Ammon's horn (tissue), 1 donor: Measurements from ENCODE around the gene ATOSB.

Source experiments
- DNase-seq: peaks from one replicate; pipeline ENCODE4 v3.0.0-alpha.2; 2016; ENCODE audit warnings: low spot score

ATOSB gene

GRCh38 chr9:35079426-35080341, 36.0 kb downstream of the ATOSB start, which contains the start of gene FANCG:
TSS of gene FANCG (minus strand) at chr9:35079942. CDS start at chr9:35079524, 418 bp downstream.
- peak; percentile 94 for DNase-seq

- DNase-seq, result no peak
These were observed 36.6 kb downstream of the ATOSB start for GRCh38 chr9:35079041-35079425.

DNA sequence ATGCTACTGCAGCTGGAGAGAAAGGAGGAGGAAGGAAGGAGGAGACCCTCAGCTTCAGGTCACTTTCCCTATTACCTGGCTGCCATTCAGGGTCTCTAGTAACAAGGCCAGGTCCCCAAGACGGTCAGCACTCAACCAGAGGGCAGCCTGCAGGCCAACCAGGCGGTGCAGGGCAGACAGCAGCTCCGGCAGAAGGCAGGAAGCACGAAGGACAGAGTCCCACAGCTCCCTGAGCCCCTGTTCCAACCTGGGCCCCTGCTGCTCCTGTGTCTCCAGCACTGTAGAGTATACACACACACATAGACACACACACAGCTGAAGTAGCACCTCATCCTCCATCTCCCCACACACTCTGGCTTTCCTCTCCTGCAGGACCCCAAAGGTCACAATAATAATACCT, 37.6 kb downstream of the ATOSB start:
- no peak for DNase-seq

GRCh38 chr9:35076848-35077247, 38.8 kb downstream of the ATOSB start:
- DNase-seq, result no peak

DNA sequence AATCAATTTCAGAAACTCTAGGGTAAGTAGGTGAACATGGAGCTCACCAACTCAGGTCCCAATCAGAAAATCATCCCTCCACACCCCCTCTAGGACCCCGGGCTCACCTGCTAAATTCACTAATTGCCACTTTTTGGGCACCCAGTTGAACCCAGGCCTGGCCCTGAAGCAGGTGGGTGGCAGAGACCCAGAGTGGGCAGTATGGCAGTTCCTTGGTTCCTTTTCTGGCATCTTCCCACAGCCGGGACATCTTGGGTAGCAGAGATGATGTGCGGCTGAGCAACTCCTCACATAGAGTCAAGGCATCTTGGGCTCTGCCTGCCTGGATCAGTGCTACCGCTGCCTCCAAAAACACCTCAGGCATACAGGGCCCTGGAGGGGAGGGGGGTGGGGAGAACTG, 40.3 kb downstream of the ATOSB start:
- DNase-seq, result no peak

DNA sequence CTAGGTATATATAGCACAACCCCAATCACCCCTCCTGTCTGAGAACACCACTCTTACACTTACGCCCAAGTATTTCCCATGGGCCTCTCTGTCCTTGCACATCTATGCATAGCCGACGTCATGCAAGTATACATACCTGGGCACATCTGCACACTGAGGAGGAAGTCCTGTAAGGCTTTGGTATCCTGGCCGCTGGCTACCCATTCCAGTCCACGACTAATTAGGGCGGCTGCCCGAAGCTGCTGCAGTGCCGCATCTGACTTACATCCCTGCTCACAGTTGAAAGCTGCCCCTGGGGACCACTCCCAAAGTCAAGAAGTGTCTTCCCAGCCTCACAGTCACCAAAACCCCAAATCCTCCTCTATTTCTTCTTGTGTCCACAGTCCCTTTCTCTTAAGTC, 40.9 kb downstream of the ATOSB start:
- DNase-seq, result no peak

DNA sequence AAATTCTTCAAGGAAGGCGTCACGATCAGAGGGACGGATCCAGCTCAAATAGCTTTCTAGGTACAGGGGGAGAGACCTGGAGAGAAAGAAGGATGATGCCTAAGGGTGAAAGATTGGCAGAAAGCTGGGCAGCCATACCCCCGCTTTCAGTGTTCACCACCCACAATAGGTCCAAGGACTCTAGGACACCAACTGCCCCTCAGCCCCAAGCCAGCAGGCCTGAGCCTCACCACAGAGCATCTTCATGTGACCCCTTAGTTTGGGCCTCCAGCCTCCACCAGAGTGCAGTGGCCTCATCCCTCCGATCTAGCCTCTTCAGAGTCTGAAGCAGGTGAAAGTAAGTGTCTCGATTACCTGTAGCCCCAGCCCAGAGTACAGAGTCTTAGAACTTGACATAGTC, 41.5 kb downstream of the ATOSB start:
- no peak for DNase-seq

GRCh38 chr9:35073279-35073612, 42.4 kb downstream of the ATOSB start:
- DNase-seq, result no peak

- peak; percentile 100 for DNase-seq
These were observed 43.0 kb downstream of the ATOSB start, which contains the start of gene VCP for GRCh38 chr9:35072461-35073278. TSS of gene VCP (minus strand) at chr9:35072625. CDS start at chr9:35072353, 272 bp downstream.

GRCh38 chr9:35071814-35072460, 43.7 kb downstream of the ATOSB start:
- DNase-seq, result peak; percentile 76

- no peak for DNase-seq
These were observed 44.5 kb downstream of the ATOSB start for GRCh38 chr9:35070823-35071813.

DNA sequence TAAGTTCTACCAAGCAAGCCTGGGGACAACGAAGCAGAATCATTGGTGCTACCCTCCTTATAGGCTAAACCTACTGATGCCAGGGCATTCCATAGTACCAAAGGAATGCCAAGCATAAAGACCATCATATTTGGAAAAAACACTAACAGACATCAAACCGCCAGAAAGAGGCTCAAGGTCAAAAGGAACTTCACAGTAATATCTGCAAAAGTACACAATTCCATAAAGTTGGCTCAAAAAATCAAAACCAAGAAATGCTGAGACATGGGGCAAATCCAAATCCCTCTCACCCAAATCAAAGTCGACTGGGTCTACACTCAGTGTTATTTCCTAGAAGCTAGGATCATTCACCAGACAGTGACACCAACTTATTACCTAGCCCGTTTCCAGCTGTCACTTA, 46.6 kb downstream of the ATOSB start:
- no peak for DNase-seq

- DNase-seq, result no peak
These were observed 48.6 kb downstream of the ATOSB start for GRCh38 chr9:35067056-35067455.

DNA sequence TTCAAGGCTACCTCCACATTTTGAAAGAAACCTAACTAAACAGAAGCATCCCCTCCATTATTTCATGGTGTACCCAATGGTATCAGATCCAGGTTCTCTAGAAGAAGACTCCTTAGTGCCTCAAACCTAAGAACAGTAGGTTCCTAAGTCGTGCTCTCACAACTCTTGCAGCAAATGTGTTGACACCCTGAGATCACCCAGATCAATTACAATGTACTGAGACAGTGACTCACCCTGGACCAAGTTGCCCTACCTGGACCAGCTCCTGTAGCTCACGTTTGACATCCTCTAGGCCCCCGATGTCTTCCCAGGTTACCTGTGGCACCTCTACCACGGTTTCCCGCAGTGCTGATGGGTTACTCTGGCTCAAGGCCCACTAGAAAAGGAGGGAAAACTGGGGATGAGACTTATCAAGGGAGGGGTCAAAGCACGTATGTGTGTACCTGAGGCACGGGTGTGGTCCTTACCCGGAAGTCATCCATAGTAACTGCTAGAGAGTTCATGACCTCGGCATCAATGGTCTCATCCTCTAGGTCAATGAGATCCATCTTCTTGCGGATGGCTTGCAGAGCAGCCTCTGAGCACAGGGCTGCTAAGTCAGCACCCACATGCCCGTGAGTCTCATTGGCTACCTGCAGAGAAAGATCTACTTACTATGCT, 55.0 kb downstream of the ATOSB start:
- DNase-seq, result no peak

GRCh38 chr9:35059438-35059837, 56.2 kb downstream of the ATOSB start:
- DNase-seq, result no peak

DNA sequence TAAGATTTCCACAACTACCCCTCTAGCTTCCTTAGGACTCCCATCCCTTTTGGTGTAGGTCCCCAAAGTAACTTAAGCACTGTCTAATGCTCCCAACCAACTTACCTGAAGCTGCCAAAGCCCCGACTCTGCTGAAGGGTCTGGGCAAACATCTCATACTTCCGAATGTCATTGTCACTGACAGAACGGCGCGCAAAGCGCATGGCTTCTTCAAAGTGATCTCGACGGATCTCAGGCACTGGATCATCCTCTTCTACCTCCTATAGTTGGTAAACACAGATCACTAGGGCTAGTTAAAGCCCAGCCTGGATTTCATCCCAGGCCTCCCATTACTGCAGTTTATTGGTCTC, 58.4 kb downstream of the ATOSB start:
- DNase-seq, result no peak

DNA sequence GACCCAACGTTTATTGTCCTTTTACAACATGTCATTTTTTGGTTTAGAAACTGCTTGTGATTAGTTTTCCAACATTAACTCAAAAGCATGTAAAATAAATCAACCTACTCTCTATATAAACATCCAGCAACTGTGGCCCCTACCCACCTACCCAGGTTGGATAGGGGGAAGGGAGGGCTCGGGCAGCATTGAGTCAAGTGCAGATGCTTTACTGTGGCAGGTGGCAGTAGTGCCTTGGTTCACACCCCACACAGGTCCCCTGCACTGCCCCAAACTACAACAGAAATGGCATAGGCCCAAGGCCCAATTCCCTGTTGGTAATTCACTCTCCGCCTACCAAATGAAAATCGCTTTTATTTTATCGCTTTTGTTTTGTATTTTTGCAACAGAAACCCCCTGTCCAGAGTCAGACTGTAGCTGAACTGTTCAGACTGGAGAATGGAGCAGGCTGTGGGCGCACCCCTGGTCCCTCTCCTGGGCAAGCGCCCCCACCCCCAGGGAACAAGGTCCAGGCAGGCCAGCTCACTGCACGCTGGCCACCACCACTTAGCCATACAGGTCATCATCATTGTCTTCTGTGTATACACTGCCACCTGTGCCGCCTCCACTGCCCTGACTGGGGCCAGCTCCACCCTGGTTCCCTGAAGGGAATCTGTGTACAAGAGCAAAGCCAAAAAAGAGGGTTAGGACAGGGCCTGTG, 58.9 kb downstream of the ATOSB start:
- no peak for DNase-seq

GRCh38 chr9:35054871-35055644, 60.6 kb downstream of the ATOSB start:
- DNase-seq, result no peak

DNA sequence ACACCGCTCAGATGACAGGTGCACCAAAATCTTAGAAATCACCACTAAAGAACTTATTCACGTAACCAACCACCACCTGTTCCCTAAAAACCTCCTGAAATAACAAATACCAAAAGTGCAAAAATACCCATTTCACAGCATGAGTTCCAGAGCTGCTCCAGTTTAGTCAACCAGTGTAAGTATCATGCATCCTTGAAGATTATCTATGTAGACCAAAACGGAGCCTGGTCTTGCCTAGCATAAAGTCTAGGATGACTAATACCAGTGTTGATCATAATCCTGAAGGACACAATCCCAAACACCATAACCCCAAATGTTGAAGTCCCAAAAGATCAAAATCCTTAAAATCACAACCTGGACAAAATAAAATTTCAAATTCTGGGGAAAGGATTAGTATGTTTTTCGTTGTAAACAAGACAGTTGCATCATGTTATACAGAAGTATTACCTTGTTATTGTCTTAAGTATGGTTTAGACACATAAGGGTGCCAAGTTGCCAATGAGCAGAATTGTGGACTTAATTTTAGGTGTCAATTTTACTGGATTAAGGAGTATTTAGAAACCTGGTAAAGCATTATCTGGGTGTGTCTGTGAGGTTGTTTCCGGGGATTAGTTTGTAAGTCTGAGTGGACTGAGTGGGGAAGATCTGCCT, 61.4 kb downstream of the ATOSB start:
- no peak for DNase-seq
